Stimulated activated CD8-positive, alpha-beta memory T cell treated with anti-CD3 and anti-CD28 coated beads, Interleukin-12 subunit alpha, Interleukin-12 subunit beta, amount 100 ng/mL, for 24 hours (primary cell): Measurements from ENCODE around the gene SYNE3.

Source experiments
- DNase-seq: peaks from one replicate; pipeline ENCODE4 v3.0.0-alpha.2; 2020; ENCODE audit errors: extremely low read depth

Gene SYNE3

DNA sequence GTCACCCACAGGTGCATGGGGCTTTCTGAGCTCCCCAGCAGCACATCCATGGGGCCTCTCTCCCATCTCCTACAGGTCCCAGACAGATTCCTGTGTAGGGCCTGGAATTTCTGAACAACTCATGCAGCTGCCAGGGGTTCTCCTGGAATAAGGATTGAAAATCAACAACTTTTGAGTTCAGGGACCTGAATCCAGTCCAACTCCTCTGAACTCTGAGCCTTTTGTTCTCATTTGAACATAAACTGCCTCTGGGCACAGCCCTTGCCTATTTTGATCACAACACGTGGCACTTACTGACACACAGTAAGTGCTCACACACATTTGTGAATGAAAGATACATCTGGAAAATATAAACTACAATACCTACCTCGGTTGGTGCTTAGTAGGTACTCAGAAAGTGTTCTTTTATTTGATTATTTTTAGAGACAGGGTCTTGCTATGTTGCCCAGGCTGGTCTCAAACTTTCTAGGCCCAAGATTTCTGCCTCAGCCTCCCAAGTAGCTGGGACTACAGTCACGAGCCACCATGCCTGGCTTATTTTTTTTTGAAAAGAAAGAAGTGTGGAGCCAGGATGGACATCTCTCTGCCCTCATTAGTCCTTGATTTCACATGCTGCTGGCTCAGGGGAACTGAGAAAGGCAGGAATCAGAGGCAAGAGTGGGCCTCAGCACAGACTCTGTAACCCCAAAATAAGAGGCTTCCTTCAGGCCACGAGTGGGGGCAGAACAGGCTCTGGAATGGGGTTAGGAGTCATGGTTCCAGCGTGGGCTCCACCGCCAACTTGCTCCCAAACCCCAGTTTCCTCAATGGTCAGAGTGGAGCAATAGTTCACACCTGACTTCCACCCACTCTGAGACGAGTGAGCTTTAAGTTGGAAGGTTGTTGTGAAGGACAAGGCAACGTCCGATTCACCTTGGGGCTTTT, 27.0 kb downstream of the SYNE3 start:
- DNase-seq, result no peak

GRCh38 chr14:95488376-95489213, 27.9 kb downstream of the SYNE3 start:
- DNase-seq, result no peak

DNA sequence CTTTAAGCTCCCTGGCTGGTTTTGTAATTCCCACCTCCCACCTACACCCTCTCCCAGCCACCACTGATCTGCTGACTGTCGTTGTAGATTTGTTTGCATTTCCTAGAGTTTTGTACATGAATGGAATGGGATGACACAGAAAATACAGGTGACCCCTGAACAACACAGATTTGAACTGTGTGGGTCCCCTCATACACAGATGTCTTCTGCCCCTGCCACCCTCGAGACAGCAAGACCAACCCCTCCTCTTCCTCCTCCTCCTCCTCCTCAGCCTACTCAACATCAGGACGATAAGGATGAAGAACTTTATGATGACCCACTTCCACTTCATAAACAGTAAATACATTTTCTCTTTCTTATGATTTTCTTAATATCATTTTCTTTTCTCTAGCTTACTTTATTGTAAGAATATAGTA, 28.8 kb downstream of the SYNE3 start:
- no peak for DNase-seq

DNA sequence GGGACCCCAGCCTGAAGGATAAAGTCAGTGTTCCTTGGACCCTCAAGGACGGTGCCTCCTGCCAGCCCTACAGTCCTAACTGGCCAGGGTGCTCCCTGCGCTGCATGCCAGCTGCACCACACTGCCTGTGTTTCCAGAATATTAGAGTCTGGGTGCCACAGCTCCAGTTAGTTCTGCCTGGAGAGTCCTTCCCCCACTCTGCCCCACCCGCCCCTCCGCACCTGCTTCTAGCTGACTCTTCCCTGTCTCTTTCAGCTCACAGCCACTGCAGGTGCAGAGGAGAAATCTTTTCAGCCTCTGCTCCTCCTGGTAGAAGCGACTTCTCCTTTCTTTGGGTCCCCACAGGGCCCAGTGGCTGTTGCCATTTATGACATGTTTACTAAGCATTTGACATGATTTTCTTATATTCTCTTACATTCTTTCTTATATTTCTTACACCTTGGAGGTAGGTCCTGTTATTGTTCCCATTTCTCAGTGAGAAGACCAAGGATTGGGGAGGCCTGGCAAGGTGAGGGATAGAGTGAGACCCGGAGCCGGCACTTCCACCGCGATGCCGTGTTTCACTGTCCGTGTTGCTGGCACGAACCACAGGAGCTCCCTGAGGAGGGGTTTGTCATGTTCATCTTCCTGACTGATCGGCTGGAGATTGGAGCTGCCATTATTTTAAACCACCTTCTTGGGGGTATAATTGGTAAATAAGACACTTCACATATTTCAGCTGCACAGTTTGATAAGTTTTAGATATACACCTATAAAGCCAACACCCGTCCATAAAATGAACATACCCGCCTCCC, 29.4 kb downstream of the SYNE3 start:
- no peak for DNase-seq

DNA sequence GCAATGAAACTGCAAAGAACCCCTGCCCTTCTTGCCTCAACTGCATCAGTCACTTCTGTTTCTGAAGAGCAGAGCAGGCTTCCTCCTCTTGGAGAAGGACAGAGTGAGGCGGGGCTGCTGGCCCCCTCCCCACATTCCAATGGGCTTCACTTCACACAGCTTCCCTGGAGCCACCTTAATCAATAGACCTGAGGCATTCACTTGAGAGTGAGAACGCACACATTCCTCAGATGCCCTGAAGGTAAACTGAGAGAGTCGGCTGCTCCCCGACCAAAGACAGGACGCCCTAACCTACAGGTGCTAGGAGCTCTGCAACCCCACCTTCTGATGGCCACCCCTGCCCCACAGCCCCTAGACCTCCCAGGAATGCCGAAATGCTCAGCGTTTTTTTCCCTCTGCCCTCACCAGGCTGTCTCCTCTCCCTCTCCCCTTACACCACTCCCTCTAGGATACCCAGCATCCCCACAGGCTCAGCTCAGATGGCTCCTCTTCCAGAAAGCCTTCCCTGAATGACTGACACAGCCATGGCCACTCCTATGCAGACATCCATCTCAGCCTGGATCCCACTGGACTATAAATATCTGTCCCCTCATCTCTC, 31.1 kb downstream of the SYNE3 start:
- no peak for DNase-seq

DNA sequence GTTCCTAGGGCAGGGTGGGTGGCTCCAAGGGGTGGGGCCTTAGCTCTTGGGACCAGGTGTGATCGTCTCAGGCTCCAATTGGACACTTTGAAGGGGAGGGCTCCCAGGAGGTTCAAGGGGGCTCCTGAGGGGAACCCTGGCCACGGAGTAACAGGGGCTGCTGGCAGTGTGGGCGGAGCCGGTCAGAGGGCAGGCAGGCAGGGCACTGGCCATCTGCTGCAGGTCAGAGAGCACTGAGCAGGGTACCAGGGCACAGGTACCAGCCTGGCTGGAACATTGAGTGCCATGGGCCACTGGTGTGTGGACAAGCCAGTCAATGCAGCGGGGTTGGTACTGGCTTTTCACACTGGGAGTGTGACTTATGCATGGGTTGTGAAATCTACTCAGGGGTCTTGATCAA, 32.2 kb downstream of the SYNE3 start:
- no peak for DNase-seq

- DNase-seq, result no peak
These were observed 32.9 kb downstream of the SYNE3 start for GRCh38 chr14:95483309-95484165.

DNA sequence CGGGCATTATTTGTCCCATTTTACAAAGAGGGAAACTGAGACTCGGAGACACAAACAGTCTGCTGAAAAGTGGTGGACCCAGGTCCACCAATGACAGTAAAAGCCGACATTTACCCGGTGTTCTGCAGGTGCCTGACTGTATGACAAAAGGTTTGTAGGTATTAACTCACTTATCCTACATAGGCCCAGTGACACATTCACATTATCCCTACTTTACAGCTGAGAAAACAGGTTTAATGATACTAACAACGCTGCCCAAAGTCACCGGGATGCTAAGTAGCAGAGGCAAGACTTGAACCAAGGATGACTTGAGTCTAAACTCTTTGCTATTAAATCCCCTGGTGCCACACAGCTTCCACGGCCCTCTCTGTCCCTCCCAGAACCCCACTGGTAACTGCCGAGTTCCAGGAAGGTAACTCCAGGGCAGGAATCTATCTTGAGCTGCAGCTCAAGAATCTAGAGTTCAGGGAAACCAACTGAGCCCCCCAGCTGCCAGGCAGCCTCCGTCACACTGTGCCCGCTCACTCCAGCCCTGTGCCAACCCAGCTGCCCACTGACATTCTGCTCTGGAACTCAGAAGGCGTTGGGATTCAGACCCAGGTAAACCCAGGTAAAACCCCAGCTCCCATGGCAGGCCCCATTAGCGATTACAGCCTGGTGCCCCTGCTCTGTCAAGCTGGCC, 33.7 kb downstream of the SYNE3 start:
- DNase-seq, result no peak

GRCh38 chr14:95481391-95482022, 34.9 kb downstream of the SYNE3 start:
- DNase-seq, result no peak

- DNase-seq, result no peak
These were observed 35.6 kb downstream of the SYNE3 start for GRCh38 chr14:95480887-95481226.

- DNase-seq, result no peak
These were observed 36.2 kb downstream of the SYNE3 start for GRCh38 chr14:95480109-95480886.

DNA sequence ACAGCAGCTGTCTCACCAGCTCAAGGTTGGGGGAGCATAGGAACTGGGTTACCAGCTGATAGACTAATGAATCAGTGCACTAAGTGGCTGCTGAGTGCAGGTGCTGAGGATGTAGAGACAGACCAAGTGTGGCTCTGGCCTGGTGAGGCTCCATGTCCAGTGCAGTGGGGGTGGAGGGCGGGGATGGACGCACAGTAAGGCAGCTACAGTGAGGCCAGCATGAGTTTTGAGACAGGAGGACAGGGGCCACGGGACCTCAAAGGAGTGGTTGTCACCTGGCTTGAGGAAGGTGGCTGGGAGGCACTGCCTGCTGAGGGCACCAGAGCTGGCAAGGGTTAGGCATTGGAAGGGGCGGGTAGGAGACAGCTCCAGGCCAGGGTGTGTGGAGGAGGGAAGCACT, 37.0 kb downstream of the SYNE3 start:
- no peak for DNase-seq

DNA sequence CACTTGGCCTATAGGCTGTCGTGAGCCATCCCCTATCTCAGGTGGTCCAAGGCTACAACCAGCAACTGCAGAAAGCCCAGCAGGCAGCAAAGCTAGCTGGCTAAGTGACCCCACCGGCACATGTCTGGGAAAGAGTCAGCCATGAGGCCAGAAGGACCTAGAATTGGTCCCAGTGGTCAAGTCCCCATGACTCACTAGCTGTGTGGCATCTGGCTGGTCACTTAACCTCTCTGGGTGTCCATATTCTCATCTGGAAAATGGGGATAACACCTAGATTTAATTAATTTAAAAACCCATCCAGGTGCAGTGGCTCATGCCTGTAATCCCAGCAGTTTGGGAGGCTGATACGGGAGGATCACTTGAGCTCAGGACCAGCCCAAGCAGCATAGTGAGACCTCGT, 37.6 kb downstream of the SYNE3 start:
- no peak for DNase-seq

- no peak for DNase-seq
These were observed 38.1 kb downstream of the SYNE3 start for GRCh38 chr14:95478309-95478708.

DNA sequence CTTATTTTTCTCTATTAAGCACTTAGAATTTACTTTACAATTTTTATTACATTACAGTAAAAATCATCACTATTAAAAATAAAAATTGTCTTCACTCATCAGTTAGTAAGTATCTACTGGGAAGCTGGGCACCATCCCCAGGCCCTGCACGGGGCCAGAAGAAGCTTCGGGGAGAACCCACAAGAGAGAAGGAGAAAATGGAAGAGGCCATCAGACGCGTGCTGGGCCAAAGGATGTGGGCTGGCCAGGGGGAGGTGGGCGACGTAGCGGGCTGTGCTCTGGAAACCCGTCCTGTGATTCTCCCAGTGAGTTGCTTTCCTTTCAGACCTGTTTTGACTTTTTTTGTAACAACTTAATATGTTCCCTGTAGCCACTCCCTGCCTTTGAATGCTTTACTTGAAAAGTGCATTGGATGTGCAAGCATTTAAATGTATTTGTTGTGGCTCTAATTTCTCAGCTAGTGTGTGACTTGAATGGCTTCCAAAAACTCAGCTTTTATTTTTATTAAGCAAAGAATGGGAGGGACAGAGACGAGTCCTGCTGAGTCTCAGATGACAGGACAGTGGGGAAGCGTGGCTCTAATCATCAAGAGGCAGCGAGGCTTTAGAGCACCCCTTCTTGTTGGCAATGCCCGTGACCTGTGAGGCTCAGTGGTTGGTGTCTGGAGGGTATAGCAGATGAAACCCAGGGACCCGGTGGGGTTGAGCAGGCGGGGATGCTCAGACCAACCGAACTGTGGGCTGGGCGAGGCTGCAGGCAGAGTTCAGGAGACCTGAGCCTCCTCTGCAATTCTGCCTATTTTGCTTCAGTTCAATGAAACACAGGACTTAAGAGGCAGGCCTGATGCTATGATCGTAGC, 38.8 kb downstream of the SYNE3 start:
- DNase-seq, result no peak

- no peak for DNase-seq
These were observed 39.7 kb downstream of the SYNE3 start for GRCh38 chr14:95476747-95477146.

GRCh38 chr14:95475540-95476240, 40.8 kb downstream of the SYNE3 start:
- DNase-seq, result no peak
